Heart left ventricle (tissue), 16 donors: ENCODE results near the gene PIGZ. TPM values are rescaled to one million over a fixed set of nuclear protein-coding genes. Genes with fewer than 3 reads are reported as not detected.

ENCODE experiments used
- ATAC-seq, 4 donors: fragments of 200-7000 bp; cut with Tn5 transposase; one replicate each; pipeline ENCODE4 v1.9.1; 2020 to 2022; ENCODE audit warnings: moderate library complexity in 4 of 4, mild to moderate bottlenecking in 3 of 4, moderate number of reproducible peaks in 1 of 4
- DNase-seq, 5 donors: peaks; one replicate each; pipeline ENCODE4 v3.0.0-alpha.2; 2020
- H3K27ac ChIP-seq, 12 donors: fragments of 200-600 bp; sonication (generic) in 4 of 12; one replicate each; pipeline versions ENCODE4 v1.5.0 to v1.8.0; 2016 to 2022; ENCODE audit warnings: mild to moderate bottlenecking in 2 of 12
- H3K27me3 ChIP-seq, 9 donors: fragments of 200-600 bp; sonication (generic) in 2 of 9; one replicate each; pipeline versions ENCODE4 v1.5.1 to v1.8.0; 2016 to 2022; ENCODE audit warnings: mild to moderate bottlenecking in 3 of 9
- H3K36me3 ChIP-seq, 9 donors: fragments of 200-600 bp; sonication (generic) in 2 of 9; one replicate each; pipeline versions ENCODE4 v1.5.0 to v1.8.0; 2018 to 2022; ENCODE audit warnings: mild to moderate bottlenecking in 2 of 9
- H3K4me1 ChIP-seq, 12 donors: fragments of 200-600 bp; sonication (generic) in 4 of 12; one replicate each; pipeline versions ENCODE4 v1.5.0 to v1.8.0; 2016 to 2022; ENCODE audit warnings: mild to moderate bottlenecking in 3 of 12
- H3K4me3 ChIP-seq, 12 donors: fragments of 200-600 bp; sonication (generic) in 4 of 12; one replicate each; pipeline versions ENCODE4 v1.5.0 to v1.8.0; 2017 to 2022; ENCODE audit warnings: mild to moderate bottlenecking in 9 of 12, moderate library complexity in 4 of 12
- H3K9me3 ChIP-seq, 12 donors: fragments of 200-600 bp; sonication (generic) in 4 of 12; one replicate each; pipeline versions ENCODE4 v1.5.0 to v1.8.0; 2016 to 2022; ENCODE audit warnings: mild to moderate bottlenecking in 1 of 12
- CTCF ChIP-seq, 12 donors: fragments of 200-600 bp; sonication (generic) in 4 of 12; IDR thresholded peaks; one replicate each; pipeline versions ENCODE4 v1.5.0 to v1.8.0; 2018 to 2022; ENCODE audit warnings: antibody characterized with exemption in 12 of 12, mild to moderate bottlenecking in 5 of 12
- POLR2A ChIP-seq, 2 donors: fragments of 450-650 bp; IDR thresholded peaks; one replicate each; pipeline ENCODE4 v1.6.1; 2017; ENCODE audit warnings: antibody characterized with exemption in 2 of 2, mild to moderate bottlenecking in 2 of 2, moderate library complexity in 2 of 2
- WGBS, 4 donors: extraction: QIAGEN DNeasy Blood & Tissue Kit in 2 of 4; methylation state at CpG; one replicate each; pipeline versions ENCODE4 v1.1.5 to v1.1.7; 2013 to 2018; 5-methylcytosine and 5-hydroxymethylcytosine counted together
- intact Hi-C, 10 donors: fragments of 100-400 bp; cut with DNase I; formaldehyde crosslinking; loops; one replicate each; pipeline versions ENCODE4 v1.11.1 to v1.14.2; 2022
- polyA plus RNA-seq, 2 donors: library from polyadenylated mRNA; stranded (reverse); fragments of 200-250 nt; gene quantifications; one replicate each; pipeline ENCODE4 v1.2.3, GENCODE V29; 2013
- total RNA-seq, 9 donors: library from RNA; depleted of rRNA in 2 of 9; stranded (reverse); fragments of >200 nt in 2 of 9; fragmentation: NEBNext Ultra II Directional in 3 of 9; extraction: Animal tissue kit (Norgen Biotek cat#: 25700) in 3 of 9; gene quantifications; one replicate each; pipeline versions ENCODE4 v1.1.0 to v1.2.4, GENCODE V29; 2016 to 2023
- donor health status: ischemic (EF 13 %, LVEDD 7.1; RV severe dilation, severe dysfunction).
- donor health status: healthy with polysubstance abuse.
- donor health status: DM: no; HTN: yes; CAD: no.
- donor health status: DM: no; HTN: no; CAD: no.
- donor health status: ischemic (EF 25% LVEDD 6.9; RV normal size, moderate dysfunction).
- donor health status: ischemic (EF 25% LVEDD 5.7; RV mildly dilated, moderate dysfunction).
- donor health status: healthy.
- donor health status: DM: yes; HTN: yes; CAD: no.
- donor health status: ischemic (EF 35%, LVEDD 5.7; RV mildly dilated, moderate dysfunction).
- donor health status: nonischemic (EF 11% LVEDD 7.7; RV severe dilation, severe dysfunction).
- donor health status: DM: yes; HTN: yes; CAD: no.
- donor health status: PGD.
- donor health status: ischemic (EF 29% LVEDD 5.4; RV normal size, mild dysfunction).
- donor health status: nonischemic (EF 23%, LVEDD 6.1; RV moderate dilation, normal function).

The PIGZ gene
- total and polyA plus RNA-seq, 11 donors = 2.3 to 8.0 (median 5.9) TPM

GRCh38 chr3:196971094-196971698, 2.6 kb upstream of the PIGZ start:
- ATAC-seq (no peak), DNase-seq (no peak)
- peaks cover 0 to 27% (median 10%) of the 10 kb centered on the region in 12 donors for H3K4me1 ChIP-seq
- H3K4me3 ChIP-seq = no peak overlapping the region
- intact Hi-C loops = loop anchor here in 5 of 10 donors (2.0 to 10.0 kb wide), 5 partner anchors 132 to 364 kb away; no protein-coding TSS in a partner anchor
- H3K9me3 ChIP-seq = no peaks in the 10 kb centered on the region
- no peaks in the 10 kb centered on the region for H3K36me3 ChIP-seq
- H3K27ac ChIP-seq = no peak overlapping the region
- no peak for TF ChIP-seq POLR2A (IDR thresholded peaks at IDR 0.05)
- TF ChIP-seq CTCF (IDR thresholded peaks at IDR 0.05) = no peak
- no peaks in the 10 kb centered on the region for H3K27me3 ChIP-seq
- WGBS, 4 donors = 79 to 92% (median 84%) methylated on average over 7 of the region's 7 CpGs

GRCh38 chr3:196970547-196971093, 2.0 kb upstream of the PIGZ start:
- intact Hi-C loops = loop anchor here in 5 of 10 donors (1.0 to 10.0 kb wide), 6 partner anchors 132 to 364 kb away; no protein-coding TSS in a partner anchor
- H3K36me3 ChIP-seq = no peaks in the 10 kb centered on the region
- ATAC-seq (no peak), DNase-seq (no peak)
- H3K27ac ChIP-seq = no peak overlapping the region
- 75 to 85% (median 84%) methylated on average over 15 of the region's 15 CpGs for whole genome bisulfite sequencing, 4 donors
- H3K4me1 ChIP-seq = peaks cover 0 to 27% (median 10%) of the 10 kb centered on the region in 12 donors
- H3K9me3 ChIP-seq = no peaks in the 10 kb centered on the region
- TF ChIP-seq CTCF (IDR thresholded peaks at IDR 0.05) (no peak), POLR2A (IDR thresholded peaks at IDR 0.05) (no peak)
- no peak overlapping the region for H3K4me3 ChIP-seq
- no peaks in the 10 kb centered on the region for H3K27me3 ChIP-seq

- WGBS, 4 donors = 9 to 38% (median 12%) methylated on average over 26 to 100 of the region's 100 CpGs
- intact Hi-C loops = loop anchor here in 8 of 10 donors (1.0 to 10.0 kb wide), 9 partner anchors 27 to 425 kb away; partner anchors contain the start of gene NCBP2 (in 2 of the 8)
- Histone ChIP-seq H3K9me3 (no peaks in the 10 kb centered on the region), H3K4me1 (peaks cover 0 to 27% (median 10%) of the 10 kb centered on the region in 12 donors), H3K27me3 (no peaks in the 10 kb centered on the region), H3K4me3 (peak overlapping the region; percentile 66 to 97 (median 84)), H3K27ac (peak overlapping the region in 11 of 12 donors; percentile 65 to 85 (median 79)), H3K36me3 (no peaks in the 10 kb centered on the region)
- peak; percentile 58 to 86 (median 63) for DNase-seq
- peak in 3 of 4 donors; percentile 58 to 84 (median 78) for ATAC-seq
- TF ChIP-seq POLR2A (IDR thresholded peaks at IDR 0.05) = peak in 1 of 2 donors; percentile 11
- TF ChIP-seq CTCF (IDR thresholded peaks at IDR 0.05) = peak; percentile 37 to 98 (median 86)
Measured at GRCh38 chr3:196969660-196970546, 1.3 kb upstream of the PIGZ start.
